B cell (primary cell): ENCODE results near the gene PIK3R2. TPM values are rescaled to one million over a fixed set of nuclear protein-coding genes. Genes with fewer than 3 reads are reported as not detected.
A peak's percentile ranks its signal among the peaks of the same experiment; 100 is the strongest.

Experiments used
- ATAC-seq: fragments of 200-7000 bp; cut with Tn5 transposase; one replicate; pipeline ENCODE4 v1.10.0; 2021; ENCODE audit warnings: low read depth, mild to moderate bottlenecking, moderate number of reproducible peaks, moderate library complexity
- CTCF ChIA-PET: fragments of 350-600 bp; sonication (Branson Sonifier 250); formaldehyde crosslinking; loops from one replicate; lab custom pipeline; 2021; ENCODE audit warnings: antibody characterized with exemption, inconsistent platforms; lab: Charles Lee
- POLR2A ChIA-PET: fragments of 350-600 bp; sonication (Branson Sonifier 250); formaldehyde crosslinking; loops from one replicate; lab custom pipeline; 2021; ENCODE audit warnings: antibody characterized with exemption; lab: Charles Lee
- DNase-seq: peaks from one replicate; pipeline ENCODE4 v3.0.0; 2013
- H2AFZ ChIP-seq: 2 replicates; pipeline ENCODE4 v1.6.1; 2012; ENCODE audit warnings: mild to moderate bottlenecking, low read depth, low read length; ENCODE audit not compliant: insufficient read depth, poor library complexity, severe bottlenecking
- H3K27ac ChIP-seq, 2 donors: 1 replicate in 1 of 2; 2 replicates in 1 of 2; pipeline ENCODE4 v1.5.1; 2012 to 2013; ENCODE audit warnings: low read length in 2 of 2, mild to moderate bottlenecking in 2 of 2, moderate library complexity in 1 of 2
- H3K27me3 ChIP-seq, 4 experiments: fragments of 200-600 bp in 1 of 4; sonication (generic) in 1 of 4; replicated peaks in 1 of 4; 1 replicate in 2 of 4; 2 replicates in 2 of 4; pipeline versions ENCODE4 v1.6.1 to v1.7.0; 2013 to 2016; ENCODE audit warnings: low read length in 3 of 4, mild to moderate bottlenecking in 2 of 4, mixed read lengths in 1 of 4, moderate library complexity in 1 of 4; ENCODE audit not compliant: insufficient read depth in 4 of 4, control insufficient read depth in 3 of 4; ENCODE audit errors: control extremely low read depth in 1 of 4
- H3K36me3 ChIP-seq, 2 experiments: replicated peaks in 1 of 2; 1 replicate in 1 of 2; 2 replicates in 1 of 2; pipeline versions ENCODE4 v1.6.1 to v1.7.1; 2013; ENCODE audit warnings: low read length in 1 of 2; ENCODE audit not compliant: insufficient read depth in 2 of 2, control insufficient read depth in 1 of 2; ENCODE audit errors: control extremely low read depth in 1 of 2, extremely low read depth in 1 of 2
- H3K4me1 ChIP-seq, 2 donors: fragments of 200-600 bp in 1 of 2; sonication (generic) in 1 of 2; 1 replicate in 1 of 2; 2 replicates in 1 of 2; pipeline versions ENCODE4 v1.5.1 to v1.6.1; 2013 to 2017; ENCODE audit warnings: low read length in 2 of 2; ENCODE audit not compliant: control insufficient read depth in 2 of 2, insufficient read depth in 2 of 2
- H3K4me2 ChIP-seq: replicated peaks from 2 replicates; pipeline ENCODE3; 2012; ENCODE audit warnings: mild to moderate bottlenecking, low read depth, low read length; ENCODE audit not compliant: poor library complexity, severe bottlenecking
- H3K4me3 ChIP-seq, 5 experiments: fragments of 200-600 bp in 1 of 5; sonication (generic) in 1 of 5; 1 replicate in 3 of 5; 2 replicates in 2 of 5; pipeline versions ENCODE4 v1.5.1 to v1.7.0; 2011 to 2016; ENCODE audit warnings: low read length in 4 of 5, mild to moderate bottlenecking in 4 of 5, low read depth in 2 of 5, control low read depth in 1 of 5, moderate library complexity in 1 of 5; ENCODE audit not compliant: insufficient read depth in 1 of 5; ENCODE audit errors: control extremely low read depth in 1 of 5, extremely low read depth in 1 of 5
- H3K79me2 ChIP-seq: fragments of 200-600 bp; sonication (generic); one replicate; pipeline ENCODE4 v1.6.0; 2016; ENCODE audit warnings: low read length; ENCODE audit not compliant: control insufficient read depth, insufficient read depth
- H3K9ac ChIP-seq: fragments of 200-600 bp; sonication (generic); 2 replicates; pipeline ENCODE4 v1.6.1; 2017; ENCODE audit warnings: mild to moderate bottlenecking, low read length, moderate library complexity
- H3K9me3 ChIP-seq, 3 donors: one replicate each; pipeline versions ENCODE4 v1.6.1 to v1.7.1; 2013; ENCODE audit warnings: low read length in 2 of 3; ENCODE audit not compliant: control insufficient read depth in 2 of 3, insufficient read depth in 1 of 3; ENCODE audit errors: control extremely low read depth in 1 of 3
- H4K20me1 ChIP-seq: 2 replicates; pipeline ENCODE4 v1.6.0; 2012; ENCODE audit warnings: mild to moderate bottlenecking, low read length; ENCODE audit not compliant: insufficient read depth, control insufficient read depth, poor library complexity, severe bottlenecking
- H3K27ac Mint-ChIP-seq: one replicate; pipeline ENCODE4 v1.8.0; 2021; ENCODE audit warnings: mixed read lengths
- H3K27me3 Mint-ChIP-seq: one replicate; pipeline ENCODE4 v1.8.0; 2021; ENCODE audit warnings: mixed read lengths
- H3K4me1 Mint-ChIP-seq: one replicate; pipeline ENCODE4 v1.8.0; 2021; ENCODE audit warnings: mixed read lengths
- H3K4me3 Mint-ChIP-seq: one replicate; pipeline ENCODE4 v1.8.0; 2021; ENCODE audit warnings: mixed read lengths
- H3K9me3 Mint-ChIP-seq: one replicate; pipeline ENCODE4 v1.8.0; 2022; ENCODE audit warnings: mixed read lengths; ENCODE audit not compliant: insufficient read depth
- EZH2 ChIP-seq: IDR thresholded peaks from 2 replicates; pipeline ENCODE4 v1.6.1; 2012; ENCODE audit warnings: borderline replicate concordance, low read depth, mild to moderate bottlenecking, moderate library complexity, low read length; ENCODE audit not compliant: insufficient read depth, poor library complexity, severe bottlenecking
- WGBS: methylation state at CpG from one replicate; pipeline ENCODE4 v1.1.5; 2013; ENCODE audit warnings: missing lambda C conversion rate; ENCODE audit not compliant: insufficient coverage; 5-methylcytosine and 5-hydroxymethylcytosine counted together
- intact Hi-C: fragments of 100-400 bp; cut with micrococcal nuclease; formaldehyde crosslinking; loops from one replicate; pipeline ENCODE4 v1.10.0; 2022
- polyA plus RNA-seq: library from polyadenylated mRNA; depleted of rRNA; stranded (reverse); fragments of >200 nt; gene quantifications from 2 replicates; pipeline ENCODE4 v1.2.3, GENCODE V29; 2012
- total RNA-seq, 2 donors: library from RNA; stranded (reverse); fragments of 120-200 nt in 1 of 2; gene quantifications; 1 replicate in 1 of 2; 2 replicates in 1 of 2; pipeline versions ENCODE4 v1.2.3 to v1.2.4, GENCODE V29; 2013 to 2022
- TF ChIP-seq, protein P1 (sequence below): fragments of 200-600 bp; IDR thresholded peaks from one replicate; pipeline ENCODE4 v1.8.0; 2022; ENCODE audit warnings: antibody characterized with exemption, mild to moderate bottlenecking

The PIK3R2 gene
- total and polyA plus RNA-seq, 2 donors (not counting 1 experiment from before 2014, with no cell fraction given), result 8.5 to 15.8 TPM

DNA sequence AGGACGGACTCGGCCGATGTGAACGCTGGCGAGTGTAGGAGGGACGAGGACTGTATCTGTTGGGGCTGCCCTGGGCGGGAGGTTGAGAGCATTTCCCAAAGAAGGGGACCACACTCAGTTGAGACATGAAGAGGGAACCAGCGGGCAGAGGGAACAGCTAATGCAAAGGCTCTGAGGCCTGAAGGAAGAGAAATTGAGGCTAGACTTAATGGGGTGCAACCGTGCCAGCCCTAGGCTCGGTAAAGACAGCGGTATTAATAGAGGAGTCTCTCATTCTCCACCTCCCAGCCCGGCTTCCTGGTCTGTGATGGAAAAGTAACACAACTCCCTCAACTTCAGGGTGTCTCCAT, 41.2 kb downstream of the PIK3R2 start:
- ChIA-PET POLR2A (interaction anchor here (1.0 to 5.7 kb wide), 7 partner anchors 9 to 86 kb away, joined by 4 to 64 read pairs (median 19); partner anchors contain the start of genes IFI30, JUND and RAB3A), CTCF (interaction anchor here (0.5 to 6.4 kb wide), 7 partner anchors 8 to 187 kb away, joined by 3 to 105 read pairs (median 7); partner anchors contain the start of genes ARRDC2 and RAB3A)
- peaks cover 14% of the 10 kb centered on the region for H3K79me2 ChIP-seq
- Mint-ChIP-seq H3K4me1 (peaks cover 34% of the 10 kb centered on the region), H3K9me3 (no peaks in the 10 kb centered on the region), H3K27me3 (no peaks in the 10 kb centered on the region), H3K4me3 (peak overlapping the region; percentile 93), H3K27ac (peak overlapping the region; percentile 63)
- no peak for ATAC-seq
- peak overlapping the region; percentile 99 for H3K4me2 ChIP-seq
- H3K27ac ChIP-seq, result peak overlapping the region in 1 of 2 donors; percentile 29
- TF ChIP-seq, protein P1, sequence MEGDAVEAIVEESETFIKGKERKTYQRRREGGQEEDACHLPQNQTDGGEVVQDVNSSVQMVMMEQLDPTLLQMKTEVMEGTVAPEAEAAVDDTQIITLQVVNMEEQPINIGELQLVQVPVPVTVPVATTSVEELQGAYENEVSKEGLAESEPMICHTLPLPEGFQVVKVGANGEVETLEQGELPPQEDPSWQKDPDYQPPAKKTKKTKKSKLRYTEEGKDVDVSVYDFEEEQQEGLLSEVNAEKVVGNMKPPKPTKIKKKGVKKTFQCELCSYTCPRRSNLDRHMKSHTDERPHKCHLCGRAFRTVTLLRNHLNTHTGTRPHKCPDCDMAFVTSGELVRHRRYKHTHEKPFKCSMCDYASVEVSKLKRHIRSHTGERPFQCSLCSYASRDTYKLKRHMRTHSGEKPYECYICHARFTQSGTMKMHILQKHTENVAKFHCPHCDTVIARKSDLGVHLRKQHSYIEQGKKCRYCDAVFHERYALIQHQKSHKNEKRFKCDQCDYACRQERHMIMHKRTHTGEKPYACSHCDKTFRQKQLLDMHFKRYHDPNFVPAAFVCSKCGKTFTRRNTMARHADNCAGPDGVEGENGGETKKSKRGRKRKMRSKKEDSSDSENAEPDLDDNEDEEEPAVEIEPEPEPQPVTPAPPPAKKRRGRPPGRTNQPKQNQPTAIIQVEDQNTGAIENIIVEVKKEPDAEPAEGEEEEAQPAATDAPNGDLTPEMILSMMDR, result no peak
- TF ChIP-seq EZH2, result no peak
- peaks cover 0 to 25% of the 10 kb centered on the region in 2 experiments for H3K36me3 ChIP-seq
- peak overlapping the region; percentile 84 for H3K9ac ChIP-seq
- no peaks in the 10 kb centered on the region for H4K20me1 ChIP-seq
- no peaks in the 10 kb centered on the region for H3K27me3 ChIP-seq
- DNase-seq, result no peak
- peak overlapping the region in 4 of 5 experiments; percentile 76 to 92 (median 86) for H3K4me3 ChIP-seq
- 68% methylated on average over 7 of the region's 12 CpGs for WGBS
- no peaks in the 10 kb centered on the region for H3K9me3 ChIP-seq
- intact Hi-C loops, result loop anchor here (5.0 to 10.0 kb wide), 4 partner anchors 97 to 943 kb away; partner anchors contain the start of genes ELL, FCHO1, MAST3 and TMEM161A
- peaks cover 25 to 31% of the 10 kb centered on the region in 2 donors for H3K4me1 ChIP-seq
- no peak overlapping the region for H2AFZ ChIP-seq
